K562 (cell line): ENCODE results near the gene SMAGP. TPM values are rescaled to one million over a fixed set of nuclear protein-coding genes. Genes with fewer than 3 reads are reported as not detected.

Source experiments
- ARID3A ChIP-seq: IDR thresholded peaks from 2 replicates; pipeline ENCODE4 v1.6.1; 2012; ENCODE audit warnings: low read depth, low read length, improper control_type of control experiment, borderline replicate concordance
- EZH2 ChIP-seq: IDR thresholded peaks from 2 replicates; pipeline ENCODE4 v1.6.1; 2012; ENCODE audit warnings: low read depth, mild to moderate bottlenecking, inconsistent platforms, low read length, borderline replicate concordance
- GATAD2B ChIP-seq: fragments of 450-650 bp; IDR thresholded peaks from 2 replicates; pipeline ENCODE4 v1.6.1; 2017; ENCODE audit warnings: mild to moderate bottlenecking, borderline replicate concordance
- HMG20A ChIP-seq: fragments of 450-650 bp; formaldehyde crosslinking; conservative IDR thresholded peaks from 2 replicates; pipeline ENCODE4 v1.4.0; 2020; ENCODE audit warnings: mild to moderate bottlenecking, mixed read lengths
- MEF2D ChIP-seq: conservative IDR thresholded peaks from 2 replicates; pipeline ENCODE4 v1.6.1; 2016; ENCODE audit warnings: low read depth, missing genetic modification characterization, missing compliant biosample characterization
- MYC ChIP-seq, 2 experiments: fragments of 250-450 bp in 1 of 2; sonication (Bioruptor Pico) in 1 of 2; IDR thresholded peaks; 2 replicates each; pipeline versions ENCODE4 v1.5.1 to v1.6.1; 2012 to 2021; ENCODE audit warnings: low read depth in 2 of 2, borderline replicate concordance in 1 of 2, improper control_type of control experiment in 1 of 2, low read length in 1 of 2, mild to moderate bottlenecking in 1 of 2, moderate library complexity in 1 of 2
- PHF21A ChIP-seq: fragments of 450-650 bp; IDR thresholded peaks from 2 replicates; pipeline ENCODE4 v1.6.1; 2017; ENCODE audit warnings: low read depth, borderline replicate concordance
- RBFOX2 ChIP-seq: fragments of 200-400 bp; formaldehyde crosslinking; IDR thresholded peaks from 2 replicates; pipeline ENCODE4 v1.6.1; 2017; ENCODE audit warnings: low read depth, mild to moderate bottlenecking, low read length, moderate library complexity
- THAP7 ChIP-seq: fragments of 250-450 bp; sonication (Bioruptor Pico); IDR thresholded peaks from 2 replicates; pipeline ENCODE4 v1.5.0; 2021
- ZKSCAN8 ChIP-seq: fragments of 200-800 bp; sonication (Bioruptor generic); IDR thresholded peaks from 2 replicates; pipeline ENCODE4 v1.6.1; 2016; ENCODE audit warnings: missing genetic modification characterization, missing compliant biosample characterization
- ZNF140 ChIP-seq: fragments of 250-450 bp; sonication (Bioruptor Pico); IDR thresholded peaks from 2 replicates; pipeline ENCODE4 v1.8.0; 2021; ENCODE audit warnings: moderate library complexity, mild to moderate bottlenecking, inconsistent platforms
- ZNF644 ChIP-seq: fragments of 200-800 bp; sonication (Bioruptor generic); IDR thresholded peaks from 2 replicates; pipeline ENCODE4 v1.6.1; 2016; ENCODE audit warnings: low read depth, missing genetic modification characterization, missing compliant biosample characterization
- ZNF76 ChIP-seq: fragments of 250-450 bp; sonication (Bioruptor Pico); IDR thresholded peaks from 2 replicates; pipeline ENCODE4 v1.4.0; 2020; ENCODE audit warnings: mild to moderate bottlenecking, moderate library complexity, borderline replicate concordance
- ZNF766 ChIP-seq: fragments of 200-800 bp; sonication (Bioruptor generic); conservative IDR thresholded peaks from 2 replicates; pipeline ENCODE4 v1.6.1; 2016; ENCODE audit warnings: missing genetic modification characterization, missing compliant biosample characterization
- polyA plus RNA-seq, 8 experiments: library from polyadenylated mRNA; depleted of rRNA in 4 of 8; stranded (reverse) in 5 of 8; unstranded in 3 of 8; fragments of >200 nt; fragmentation: Nextera tagmentation in 2 of 8; fragmentation: Illumina TruSeq in 1 of 8; extraction: Ambion mirVana in 2 of 8; extraction: Trizol in 1 of 8; gene quantifications; 2 replicates each; pipeline versions ENCODE4 v1.2.1 to v1.2.3, GENCODE V29; 2011 to 2014; ENCODE audit warnings: inconsistent platforms in 1 of 8, missing spikeins in 1 of 8
- total RNA-seq, 7 experiments: library from RNA; depleted of rRNA in 6 of 7; stranded (reverse); fragments of >200 nt in 6 of 7; fragmentation: Illumina TruSeq in 2 of 7; extraction: Trizol in 2 of 7; gene quantifications; 2 replicates each; pipeline versions ENCODE4 v1.2.1 to v1.2.3, GENCODE V29; 2011 to 2021; ENCODE audit warnings: low replicate concordance in 1 of 7
- TF ChIP-seq, protein P1 (sequence below): fragments of 450-650 bp; formaldehyde crosslinking; IDR thresholded peaks from 2 replicates; pipeline ENCODE4 v1.4.0; 2020; ENCODE audit warnings: mild to moderate bottlenecking
- TF ChIP-seq, protein P2 (sequence below): fragments of 450-650 bp; IDR thresholded peaks from 2 replicates; pipeline ENCODE4 v1.6.1; 2018; ENCODE audit not compliant: partially characterized antibody
- TF ChIP-seq, protein P3 (sequence below): fragments of 250-450 bp; sonication (Bioruptor Pico); IDR thresholded peaks from 2 replicates; pipeline ENCODE4 v1.5.0; 2020; ENCODE audit warnings: mild to moderate bottlenecking

SMAGP gene
- total and polyA plus RNA-seq, 9 of the 15 experiments (the other 6 are each of a cell fraction or from before 2014, with no cell fraction given), result 23.1 to 62.3 (median 29.9) TPM

- TF ChIP-seq ARID3A, result no peak
- TF ChIP-seq RBFOX2, result peak; percentile 96
- no peak for TF ChIP-seq ZNF140 (CRISPR knock-in tag)
- TF ChIP-seq, protein P1, sequence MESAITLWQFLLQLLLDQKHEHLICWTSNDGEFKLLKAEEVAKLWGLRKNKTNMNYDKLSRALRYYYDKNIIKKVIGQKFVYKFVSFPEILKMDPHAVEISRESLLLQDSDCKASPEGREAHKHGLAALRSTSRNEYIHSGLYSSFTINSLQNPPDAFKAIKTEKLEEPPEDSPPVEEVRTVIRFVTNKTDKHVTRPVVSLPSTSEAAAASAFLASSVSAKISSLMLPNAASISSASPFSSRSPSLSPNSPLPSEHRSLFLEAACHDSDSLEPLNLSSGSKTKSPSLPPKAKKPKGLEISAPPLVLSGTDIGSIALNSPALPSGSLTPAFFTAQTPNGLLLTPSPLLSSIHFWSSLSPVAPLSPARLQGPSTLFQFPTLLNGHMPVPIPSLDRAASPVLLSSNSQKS (CRISPR knock-in tag), result no peak
- TF ChIP-seq, protein P2, sequence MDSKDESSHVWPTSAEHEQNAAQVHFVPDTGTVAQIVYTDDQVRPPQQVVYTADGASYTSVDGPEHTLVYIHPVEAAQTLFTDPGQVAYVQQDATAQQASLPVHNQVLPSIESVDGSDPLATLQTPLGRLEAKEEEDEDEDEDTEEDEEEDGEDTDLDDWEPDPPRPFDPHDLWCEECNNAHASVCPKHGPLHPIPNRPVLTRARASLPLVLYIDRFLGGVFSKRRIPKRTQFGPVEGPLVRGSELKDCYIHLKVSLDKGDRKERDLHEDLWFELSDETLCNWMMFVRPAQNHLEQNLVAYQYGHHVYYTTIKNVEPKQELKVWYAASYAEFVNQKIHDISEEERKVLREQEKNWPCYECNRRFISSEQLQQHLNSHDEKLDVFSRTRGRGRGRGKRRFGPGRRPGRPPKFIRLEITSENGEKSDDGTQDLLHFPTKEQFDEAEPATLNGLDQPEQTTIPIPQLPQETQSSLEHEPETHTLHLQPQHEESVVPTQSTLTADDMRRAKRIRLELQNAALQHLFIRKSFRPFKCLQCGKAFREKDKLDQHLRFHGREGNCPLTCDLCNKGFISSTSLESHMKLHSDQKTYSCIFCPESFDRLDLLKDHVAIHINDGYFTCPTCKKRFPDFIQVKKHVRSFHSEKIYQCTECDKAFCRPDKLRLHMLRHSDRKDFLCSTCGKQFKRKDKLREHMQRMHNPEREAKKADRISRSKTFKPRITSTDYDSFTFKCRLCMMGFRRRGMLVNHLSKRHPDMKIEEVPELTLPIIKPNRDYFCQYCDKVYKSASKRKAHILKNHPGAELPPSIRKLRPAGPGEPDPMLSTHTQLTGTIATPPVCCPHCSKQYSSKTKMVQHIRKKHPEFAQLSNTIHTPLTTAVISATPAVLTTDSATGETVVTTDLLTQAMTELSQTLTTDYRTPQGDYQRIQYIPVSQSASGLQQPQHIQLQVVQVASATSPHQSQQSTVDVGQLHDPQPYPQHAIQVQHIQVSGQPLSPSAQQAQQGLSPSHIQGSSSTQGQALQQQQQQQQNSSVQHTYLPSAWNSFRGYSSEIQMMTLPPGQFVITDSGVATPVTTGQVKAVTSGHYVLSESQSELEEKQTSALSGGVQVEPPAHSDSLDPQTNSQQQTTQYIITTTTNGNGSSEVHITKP, result peak; percentile 92
- TF ChIP-seq GATAD2B, result no peak
- TF ChIP-seq EZH2, result no peak
- peak; percentile 19; the same call in 1 of the 2 replicates for TF ChIP-seq ZNF766 (CRISPR knock-in tag)
- no peak for TF ChIP-seq MEF2D (tag)
- peak; percentile 78 for TF ChIP-seq THAP7 (CRISPR knock-in tag)
- TF ChIP-seq, protein P3, sequence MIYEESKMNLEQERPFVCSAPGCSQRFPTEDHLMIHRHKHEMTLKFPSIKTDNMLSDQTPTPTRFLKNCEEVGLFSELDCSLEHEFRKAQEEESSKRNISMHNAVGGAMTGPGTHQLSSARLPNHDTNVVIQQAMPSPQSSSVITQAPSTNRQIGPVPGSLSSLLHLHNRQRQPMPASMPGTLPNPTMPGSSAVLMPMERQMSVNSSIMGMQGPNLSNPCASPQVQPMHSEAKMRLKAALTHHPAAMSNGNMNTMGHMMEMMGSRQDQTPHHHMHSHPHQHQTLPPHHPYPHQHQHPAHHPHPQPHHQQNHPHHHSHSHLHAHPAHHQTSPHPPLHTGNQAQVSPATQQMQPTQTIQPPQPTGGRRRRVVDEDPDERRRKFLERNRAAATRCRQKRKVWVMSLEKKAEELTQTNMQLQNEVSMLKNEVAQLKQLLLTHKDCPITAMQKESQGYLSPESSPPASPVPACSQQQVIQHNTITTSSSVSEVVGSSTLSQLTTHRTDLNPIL (CRISPR knock-in tag), result no peak
- TF ChIP-seq ZKSCAN8 (CRISPR knock-in tag), result no peak
- no peak for TF ChIP-seq ZNF644 (tag)
- no peak for TF ChIP-seq HMG20A (CRISPR knock-in tag)
- TF ChIP-seq MYC (IDR thresholded peaks at IDR 0.05; ENCODE audit: low read depth, low read length), result no peak; the same call in none of the 2 replicates
- TF ChIP-seq MYC (CRISPR knock-in tag; IDR thresholded peaks at IDR 0.05; ENCODE audit: borderline replicate concordance, low read depth), result peak; percentile 91; the same call in 1 of the 2 replicates
- no peak for TF ChIP-seq ZNF76 (CRISPR knock-in tag)
- TF ChIP-seq PHF21A, result no peak
Observed at GRCh38 chr12:51238510-51239334, 31.5 kb downstream of the SMAGP start, which contains the start of gene DAZAP2 (continued).
